ENCODE measurements around the gene ARFGAP3.

The ARFGAP3 gene

GRCh38 chr22:42856865-42857704 is at the start of gene ARFGAP3:
ARFGAP3 (minus strand) TSS chr22:42857273; CDS start chr22:42857182, 91 bp downstream.
- DNase-seq (ENCODE audit: low read depth in 1 of 2, low spot score in 1 of 2) = peak; percentile 95 to 96

- no peak for DNase-seq (ENCODE audit: low read depth in 1 of 2, low spot score in 1 of 2)
Observed at GRCh38 chr22:42905702-42906183, 48.7 kb upstream of the ARFGAP3 start.

GRCh38 chr22:42905217-42905616 is 48.1 kb upstream of the ARFGAP3 start:
- no peak for DNase-seq (ENCODE audit: low read depth in 1 of 2, low spot score in 1 of 2)

GRCh38 chr22:42904050-42904449 is 47.0 kb upstream of the ARFGAP3 start:
- DNase-seq (ENCODE audit: low read depth in 1 of 2, low spot score in 1 of 2) = no peak

GRCh38 chr22:42902875-42903510 is 45.9 kb upstream of the ARFGAP3 start:
- DNase-seq (ENCODE audit: low read depth in 1 of 2, low spot score in 1 of 2) = no peak

GRCh38 chr22:42901790-42902508 is 44.9 kb upstream of the ARFGAP3 start:
- DNase-seq (ENCODE audit: low read depth in 1 of 2, low spot score in 1 of 2) = no peak

GRCh38 chr22:42897960-42898359 is 40.9 kb upstream of the ARFGAP3 start:
- no peak for DNase-seq (ENCODE audit: low read depth in 1 of 2, low spot score in 1 of 2)

GRCh38 chr22:42895541-42895981 is 38.5 kb upstream of the ARFGAP3 start:
- DNase-seq (ENCODE audit: low read depth in 1 of 2, low spot score in 1 of 2) = no peak

GRCh38 chr22:42895087-42895486 is 38.0 kb upstream of the ARFGAP3 start:
- DNase-seq (ENCODE audit: low read depth in 1 of 2, low spot score in 1 of 2) = no peak

- DNase-seq (ENCODE audit: low read depth in 1 of 2, low spot score in 1 of 2) = no peak
Observed at GRCh38 chr22:42893371-42894150, 36.5 kb upstream of the ARFGAP3 start.

GRCh38 chr22:42892571-42893316 is 35.7 kb upstream of the ARFGAP3 start:
- DNase-seq (ENCODE audit: low read depth in 1 of 2, low spot score in 1 of 2) = no peak

- DNase-seq (ENCODE audit: low read depth in 1 of 2, low spot score in 1 of 2) = no peak
Observed at GRCh38 chr22:42892156-42892555, 35.1 kb upstream of the ARFGAP3 start.

- DNase-seq (ENCODE audit: low read depth in 1 of 2, low spot score in 1 of 2) = no peak
Observed at GRCh38 chr22:42891696-42892095, 34.6 kb upstream of the ARFGAP3 start.

- DNase-seq (ENCODE audit: low read depth in 1 of 2, low spot score in 1 of 2) = no peak
Observed at GRCh38 chr22:42891008-42891407, 33.9 kb upstream of the ARFGAP3 start.

- DNase-seq (ENCODE audit: low read depth in 1 of 2, low spot score in 1 of 2) = no peak
Observed at GRCh38 chr22:42889304-42889703, 32.2 kb upstream of the ARFGAP3 start.

GRCh38 chr22:42887523-42888507 is 30.7 kb upstream of the ARFGAP3 start:
- DNase-seq (ENCODE audit: low read depth in 1 of 2, low spot score in 1 of 2) = no peak

GRCh38 chr22:42887120-42887519 is 30.0 kb upstream of the ARFGAP3 start:
- DNase-seq (ENCODE audit: low read depth in 1 of 2, low spot score in 1 of 2) = no peak

- DNase-seq (ENCODE audit: low read depth in 1 of 2, low spot score in 1 of 2) = no peak
Observed at GRCh38 chr22:42885446-42885845, 28.4 kb upstream of the ARFGAP3 start.
